GM23248 (cell line): Measurements from ENCODE around the gene ZNF174.

Source experiments
- EZH2 ChIP-seq: fragments of 200-600 bp; sonication (generic); IDR thresholded peaks from 2 replicates; pipeline ENCODE4 v1.6.1; 2018; ENCODE audit warnings: antibody characterized with exemption, mild to moderate bottlenecking; ENCODE audit not compliant: insufficient read depth, poor library complexity, severe bottlenecking
- EZH2phosphoT487 ChIP-seq: fragments of 200-600 bp; sonication (generic); IDR thresholded peaks from 2 replicates; pipeline ENCODE4 v1.6.1; 2018; ENCODE audit warnings: antibody characterized with exemption, moderate library complexity, mild to moderate bottlenecking, low read depth; ENCODE audit not compliant: insufficient read depth

- TF ChIP-seq EZH2phosphoT487 (no peak), EZH2 (no peak)
Observed at GRCh38 chr16:3400779-3401688, at the start of gene ZNF174, which contains the start of gene ZSCAN32.
